K562 (cell line): ENCODE data around the gene MYO7A. TPM values are rescaled to one million over a fixed set of nuclear protein-coding genes. Genes with fewer than 3 reads are reported as not detected.

ENCODE experiments used
- ATAC-seq: fragments of 200-7000 bp; cut with Tn5 transposase; 3 replicates; pipeline ENCODE4 v1.9.1; 2020; ENCODE audit warnings: moderate library complexity
- BruUV-seq: library from RNA; stranded (reverse); fragments of 400-500 nt; replicated peaks from 2 replicates; lab custom pipeline; 2021; lab: Mats Ljungman, UMichigan
- CTCF ChIA-PET: fragments of 300-600 bp; formaldehyde crosslinking; extraction: SDS; loops from one replicate; lab custom pipeline; 2021; ENCODE audit warnings: low intra/inter-chr PET ratio; lab: Yijun Ruan, JAX
- POLR2A ChIA-PET: fragments of 300-600, 350-650 bp; sonication (Branson Sonifier 250); formaldehyde crosslinking; extraction: SDS; loops from one replicate; lab custom pipeline; 2021; ENCODE audit warnings: antibody characterized with exemption, inconsistent platforms; lab: Yijun Ruan, JAX
- DNase-seq, 4 experiments: peaks; one replicate each; pipeline versions ENCODE4 v3.0.0 to v3.0.0-alpha.2; 2011 to 2018; ENCODE audit warnings: low spot score in 3 of 4, mixed read lengths in 3 of 4; ENCODE audit errors: extremely low read depth in 1 of 4
- FAIRE-seq: peaks from 2 replicates; lab custom pipeline; 2011; peaks lifted over from hg19 to GRCh38; lab: Jason Lieb, UNC
- H2AFZ ChIP-seq: 2 replicates; pipeline ENCODE4 v1.6.0; 2011; ENCODE audit warnings: low read depth, low read length, control low read depth, inconsistent platforms
- H3K27ac ChIP-seq: fragments of 200-600 bp; 3 replicates; pipeline ENCODE4 v1.8.0; 2011; ENCODE audit warnings: low read depth, mild to moderate bottlenecking, control low read depth, inconsistent platforms, low read length, moderate library complexity, mixed read lengths; ENCODE audit errors: extremely low read depth
- H3K27me3 ChIP-seq, 2 experiments: fragments of 300-600 bp in 1 of 2; 2 replicates in 1 of 2; 3 replicates in 1 of 2; pipeline versions ENCODE4 v1.6.0 to v1.8.0; 2011; ENCODE audit warnings: inconsistent platforms in 2 of 2, low read length in 2 of 2, mild to moderate bottlenecking in 1 of 2, mixed read lengths in 1 of 2, moderate library complexity in 1 of 2; ENCODE audit not compliant: control insufficient read depth in 2 of 2, insufficient read depth in 2 of 2
- H3K36me3 ChIP-seq: fragments of 300-600 bp; 3 replicates; pipeline ENCODE4 v1.8.0; 2011; ENCODE audit warnings: mild to moderate bottlenecking, low read length, inconsistent platforms; ENCODE audit not compliant: control insufficient read depth, insufficient read depth
- H3K4me1 ChIP-seq, 2 experiments: fragments of 200-600 bp in 1 of 2; replicated peaks in 1 of 2; 2 replicates in 1 of 2; 3 replicates in 1 of 2; pipeline versions ENCODE4 v1.5.1 to v1.8.0; 2011; ENCODE audit warnings: inconsistent platforms in 2 of 2, low read length in 2 of 2, mild to moderate bottlenecking in 1 of 2, mixed read lengths in 1 of 2, moderate library complexity in 1 of 2; ENCODE audit not compliant: control insufficient read depth in 2 of 2, insufficient read depth in 2 of 2
- H3K4me2 ChIP-seq: 2 replicates; pipeline ENCODE4 v1.6.1; 2011; ENCODE audit warnings: low read length, control low read depth, inconsistent platforms, mixed read lengths; ENCODE audit not compliant: insufficient read depth
- H3K4me3 ChIP-seq: fragments of 200-600 bp; sonication (generic), shearing (Covaris generic); 2 replicates; pipeline ENCODE4 v1.5.1; 2016; ENCODE audit warnings: control low read depth, inconsistent platforms
- H3K79me2 ChIP-seq: fragments of 200-600 bp; 3 replicates; pipeline ENCODE4 v1.8.0; 2011; ENCODE audit warnings: low read length, inconsistent platforms; ENCODE audit not compliant: control insufficient read depth, insufficient read depth
- H3K9ac ChIP-seq, 2 experiments: 2 replicates each; pipeline versions ENCODE4 v1.6.0 to v1.6.1; 2011; ENCODE audit warnings: low read depth in 2 of 2, low read length in 2 of 2, control low read depth in 1 of 2, inconsistent platforms in 1 of 2, mild to moderate bottlenecking in 1 of 2, mixed read lengths in 1 of 2; ENCODE audit not compliant: insufficient read depth in 1 of 2
- H3K9me1 ChIP-seq: one replicate; pipeline ENCODE4 v1.6.0; 2011; ENCODE audit warnings: inconsistent platforms, mild to moderate bottlenecking, low read length, moderate library complexity; ENCODE audit not compliant: control insufficient read depth, insufficient read depth
- H3K9me3 ChIP-seq: replicated peaks from 2 replicates; pipeline ENCODE4 v1.5.1; 2011; ENCODE audit warnings: low read depth, low read length, inconsistent platforms; ENCODE audit not compliant: control insufficient read depth, insufficient read depth
- H4K20me1 ChIP-seq: replicated peaks from 2 replicates; pipeline ENCODE4 v1.6.1; 2011; ENCODE audit warnings: low read length, inconsistent platforms, mixed read lengths; ENCODE audit not compliant: control insufficient read depth, insufficient read depth
- KLF10 ChIP-seq: fragments of 250-450 bp; sonication (Bioruptor Pico); IDR thresholded peaks from 2 replicates; pipeline ENCODE4 v1.6.1; 2021; ENCODE audit warnings: matching md5 sums
- TAF7 ChIP-seq: fragments of 450-650 bp; IDR thresholded peaks from 2 replicates; pipeline ENCODE4 v1.6.1; 2016; ENCODE audit warnings: missing genetic modification characterization, missing compliant biosample characterization
- TCF3 ChIP-seq: sonication (generic); formaldehyde crosslinking; IDR thresholded peaks from 2 replicates; pipeline ENCODE4 v1.4.0; 2020; ENCODE audit warnings: mild to moderate bottlenecking, missing genetic modification reagents
- WGBS: fragments of 100-300 bp; shearing (Covaris generic); methylation state at CpG from one replicate; pipeline ENCODE4 v1.1.6; 2016; ENCODE audit warnings: low coverage, mixed read lengths; ENCODE audit not compliant: insufficient coverage; ENCODE audit errors: missing lambda C conversion rate; 5-methylcytosine and 5-hydroxymethylcytosine counted together
- in situ Hi-C: fragments of 300-500 bp; cut with MboI; formaldehyde crosslinking; loops from 4 replicates; pipeline ENCODE4 v1.15.0; 2018; ENCODE audit warnings: inconsistent platforms, mixed read lengths
- intact Hi-C: fragments of 100-400 bp; cut with micrococcal nuclease; formaldehyde crosslinking; loops from 2 replicates; pipeline ENCODE4 v1.14.2; 2022
- polyA plus RNA-seq, 8 experiments: library from polyadenylated mRNA; depleted of rRNA in 4 of 8; stranded (reverse) in 5 of 8; unstranded in 3 of 8; fragments of >200 nt; fragmentation: Nextera tagmentation in 2 of 8; fragmentation: Illumina TruSeq in 1 of 8; extraction: Ambion mirVana in 2 of 8; extraction: Trizol in 1 of 8; gene quantifications; 2 replicates each; pipeline versions ENCODE4 v1.2.1 to v1.2.3, GENCODE V29; 2011 to 2014; ENCODE audit warnings: inconsistent platforms in 1 of 8, missing spikeins in 1 of 8
- total RNA-seq, 7 experiments: library from RNA; depleted of rRNA in 6 of 7; stranded (reverse); fragments of >200 nt in 6 of 7; fragmentation: Illumina TruSeq in 2 of 7; extraction: Trizol in 2 of 7; gene quantifications; 2 replicates each; pipeline versions ENCODE4 v1.2.1 to v1.2.3, GENCODE V29; 2011 to 2021; ENCODE audit warnings: low replicate concordance in 1 of 7

Gene MYO7A
- total and polyA plus RNA-seq, 9 of the 15 experiments (the other 6 are each of a cell fraction or from before 2014, with no cell fraction given), result 0.01 to 0.11 (median 0.07) TPM; not detected in 1

- Histone ChIP-seq H3K9ac (no peak overlapping the region), H3K9me3 (no peaks in the 10 kb centered on the region), H3K27ac (no peak overlapping the region), H3K27me3 (peaks cover 0 to 30% of the 10 kb centered on the region in 2 experiments; a peak in 3 of 5 replicates), H3K4me2 (no peak overlapping the region), H2AFZ (no peak overlapping the region), H3K4me3 (no peak overlapping the region), H3K36me3 (no peaks in the 10 kb centered on the region), H3K79me2 (no peaks in the 10 kb centered on the region), H3K9me1 (no peaks in the 10 kb centered on the region), H3K4me1 (peaks cover 0 to 15% of the 10 kb centered on the region in 2 experiments; a peak in 2 of 5 replicates), H4K20me1 (peaks cover 7% of the 10 kb centered on the region; the same call in 1 of the 2 replicates)
- WGBS, result 2% methylated on average over 7 of the region's 7 CpGs
- DNase-seq, result no peak
- intact Hi-C loops, result loop anchor here (5.0 kb wide), 1 partner anchor 360 kb away; no protein-coding TSS in a partner anchor
- CTCF ChIA-PET, result interaction anchor here (0.7 to 3.9 kb wide), 2 partner anchors 46 to 85 kb away, joined by 3 to 50 read pairs; no protein-coding TSS in a partner anchor
- BruUV-seq, result no TSS peak
- TF ChIP-seq TCF3 (CRISPR knock-in tag) (no peak), TAF7 (no peak), KLF10 (CRISPR knock-in tag) (no peak)
- no peak for ATAC-seq
- POLR2A ChIA-PET, result interaction anchor here (0.9 to 1.2 kb wide), 3 partner anchors 10 to 357 kb away, joined by 3 to 4 read pairs (median 3); no protein-coding TSS in a partner anchor
- in situ Hi-C loops, result loop anchor here (5.0 kb wide), 1 partner anchor 45 kb away; no protein-coding TSS in a partner anchor
- FAIRE-seq, result no peak
These were observed 35.7 kb upstream of the MYO7A start for GRCh38 chr11:77092382-77092781.
